ENCODE data around the gene MYO9B.
"Not testable (repeated sequence)": the region's sequence is repeated elsewhere in the genome, so short reads cannot be mapped to it uniquely, and the experiment has no call there.

Gene MYO9B

GRCh38 chr19:17116996-17117702 lies 41.6 kb downstream of the MYO9B start:
- no peak for DNase-seq

- no peak for DNase-seq
Observed at GRCh38 chr19:17118957-17119356, 43.4 kb downstream of the MYO9B start.

GRCh38 chr19:17121736-17122293 lies 46.2 kb downstream of the MYO9B start:
- DNase-seq, result no peak

- no peak for DNase-seq
Observed at GRCh38 chr19:17123041-17123440, 47.5 kb downstream of the MYO9B start.

- DNase-seq, result no peak
Observed at GRCh38 chr19:17124025-17124424, 48.4 kb downstream of the MYO9B start.

- DNase-seq, result peak; percentile 69
Observed at GRCh38 chr19:17125062-17125727, 49.6 kb downstream of the MYO9B start.

GRCh38 chr19:17125728-17126677 lies 50.4 kb downstream of the MYO9B start:
- DNase-seq, result peak; percentile 80

GRCh38 chr19:17127671-17128070 lies 52.1 kb downstream of the MYO9B start:
- no peak for DNase-seq

- DNase-seq, result no peak
Observed at GRCh38 chr19:17128403-17128802, 52.8 kb downstream of the MYO9B start.

- DNase-seq, result no peak
Observed at GRCh38 chr19:17128820-17129219, 53.2 kb downstream of the MYO9B start.

GRCh38 chr19:17129377-17129776 lies 53.8 kb downstream of the MYO9B start:
- no peak for DNase-seq

- peak; percentile 21 for DNase-seq
Observed at GRCh38 chr19:17135001-17135853, 59.6 kb downstream of the MYO9B start.

GRCh38 chr19:17136021-17136420 lies 60.4 kb downstream of the MYO9B start:
- no peak for DNase-seq

- no peak for DNase-seq
Observed at GRCh38 chr19:17136617-17137016, 61.0 kb downstream of the MYO9B start.

GRCh38 chr19:17137417-17137816 lies 61.8 kb downstream of the MYO9B start:
- DNase-seq, result no peak

GRCh38 chr19:17138052-17138846 lies 62.7 kb downstream of the MYO9B start:
- peak; percentile 8 for DNase-seq

GRCh38 chr19:17138937-17139598 lies 63.5 kb downstream of the MYO9B start:
- no peak for DNase-seq

GRCh38 chr19:17144771-17145170 lies 69.2 kb downstream of the MYO9B start:
- not testable (repeated sequence) for DNase-seq

- DNase-seq, result no peak
Observed at GRCh38 chr19:17145546-17146497, 70.2 kb downstream of the MYO9B start.

All from CD4-positive, alpha-beta T cell treated with Interleukin-12 subunit alpha and Interleukin-12 subunit beta, for 1 hour (primary cell).